NCI-H1092 treated with DMSO at 0.1 percent for 48 hours (cell line): ENCODE results near the gene GNA15.
A peak's percentile ranks its signal among the peaks of the same experiment; 100 is the strongest.

ENCODE experiments used
- DNase-seq: peaks from one replicate; lab custom pipeline; 2025; lab: John Stamatoyannopoulos, UW

GNA15 gene

DNA sequence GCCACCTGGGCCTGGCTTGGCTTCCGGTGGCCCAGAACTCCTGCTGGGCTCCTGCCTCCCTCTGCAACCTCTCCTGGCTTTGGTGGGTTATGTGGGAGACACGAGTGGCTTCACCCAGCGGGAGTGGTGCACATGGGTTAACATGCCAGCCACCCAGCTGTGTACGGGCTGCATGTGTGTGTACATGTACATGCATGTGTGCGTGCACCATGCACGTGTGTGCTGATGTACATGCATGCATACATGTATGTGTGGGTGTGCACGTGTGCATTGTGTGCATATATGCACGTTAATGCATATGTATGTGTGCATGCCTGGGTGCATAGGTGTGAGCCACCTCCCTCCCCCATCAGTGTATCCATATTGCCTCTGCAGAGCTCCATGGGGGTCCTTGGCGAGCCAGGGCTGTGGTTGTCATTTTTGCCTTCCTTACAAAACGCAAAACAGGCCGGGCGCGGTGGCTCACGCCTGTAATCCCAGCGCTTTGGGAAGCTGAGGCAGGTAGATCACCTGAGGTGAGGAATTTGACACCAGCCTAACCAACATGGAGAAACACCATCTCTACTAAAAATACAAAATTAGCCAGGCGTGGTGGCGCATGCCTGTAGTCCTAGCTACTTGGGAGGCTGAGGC is 29.2 kb upstream of the GNA15 start:
- no peak for DNase-seq

GRCh38 chr19:3107658-3108057 is 28.2 kb upstream of the GNA15 start:
- no peak for DNase-seq

DNA sequence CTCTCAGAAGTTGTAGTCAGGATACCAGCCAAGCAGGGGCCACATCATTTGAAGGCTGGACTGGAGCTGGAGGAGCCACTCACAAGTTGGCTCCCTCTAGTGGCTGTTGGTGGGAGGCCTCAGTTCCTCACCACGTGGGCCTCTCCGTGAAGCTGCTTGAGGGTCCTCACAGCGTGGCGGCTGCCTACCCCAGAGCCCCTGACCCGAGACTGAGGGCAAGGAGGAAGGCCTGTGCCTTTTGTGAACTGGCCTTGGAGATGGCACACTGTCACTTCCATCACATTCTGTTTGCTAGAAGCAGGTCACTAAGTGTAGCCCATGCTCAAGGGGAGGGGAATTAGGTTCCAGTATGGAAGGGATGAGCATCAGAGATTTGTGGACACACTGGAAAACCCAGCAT is 27.1 kb upstream of the GNA15 start:
- DNase-seq = peak; percentile 54

DNA sequence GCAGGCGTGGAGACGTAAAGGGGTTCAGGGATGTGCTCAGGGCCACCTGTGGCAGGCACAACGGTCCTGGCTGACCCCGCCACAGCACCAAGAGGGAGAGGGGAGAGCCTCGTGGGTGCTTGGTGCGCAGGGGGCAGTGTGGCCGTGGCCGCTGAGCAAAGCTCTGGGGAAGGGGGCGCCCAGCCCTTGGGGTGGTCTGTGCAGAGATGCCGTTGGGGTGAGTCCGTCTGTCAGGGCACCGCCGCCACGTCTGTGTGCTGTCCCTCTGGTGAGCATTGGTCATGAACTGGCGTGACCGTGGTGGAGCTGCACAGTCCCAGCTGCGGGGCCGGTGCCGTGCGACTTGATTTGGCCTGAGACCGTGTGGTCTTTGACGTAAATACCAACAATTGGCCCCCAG is 26.3 kb upstream of the GNA15 start:
- DNase-seq = no peak

GRCh38 chr19:3110126-3110825 is 25.6 kb upstream of the GNA15 start:
- no peak for DNase-seq

GRCh38 chr19:3111586-3112247 is 24.1 kb upstream of the GNA15 start:
- no peak for DNase-seq

GRCh38 chr19:3112375-3113099 is 23.3 kb upstream of the GNA15 start:
- DNase-seq = no peak

DNA sequence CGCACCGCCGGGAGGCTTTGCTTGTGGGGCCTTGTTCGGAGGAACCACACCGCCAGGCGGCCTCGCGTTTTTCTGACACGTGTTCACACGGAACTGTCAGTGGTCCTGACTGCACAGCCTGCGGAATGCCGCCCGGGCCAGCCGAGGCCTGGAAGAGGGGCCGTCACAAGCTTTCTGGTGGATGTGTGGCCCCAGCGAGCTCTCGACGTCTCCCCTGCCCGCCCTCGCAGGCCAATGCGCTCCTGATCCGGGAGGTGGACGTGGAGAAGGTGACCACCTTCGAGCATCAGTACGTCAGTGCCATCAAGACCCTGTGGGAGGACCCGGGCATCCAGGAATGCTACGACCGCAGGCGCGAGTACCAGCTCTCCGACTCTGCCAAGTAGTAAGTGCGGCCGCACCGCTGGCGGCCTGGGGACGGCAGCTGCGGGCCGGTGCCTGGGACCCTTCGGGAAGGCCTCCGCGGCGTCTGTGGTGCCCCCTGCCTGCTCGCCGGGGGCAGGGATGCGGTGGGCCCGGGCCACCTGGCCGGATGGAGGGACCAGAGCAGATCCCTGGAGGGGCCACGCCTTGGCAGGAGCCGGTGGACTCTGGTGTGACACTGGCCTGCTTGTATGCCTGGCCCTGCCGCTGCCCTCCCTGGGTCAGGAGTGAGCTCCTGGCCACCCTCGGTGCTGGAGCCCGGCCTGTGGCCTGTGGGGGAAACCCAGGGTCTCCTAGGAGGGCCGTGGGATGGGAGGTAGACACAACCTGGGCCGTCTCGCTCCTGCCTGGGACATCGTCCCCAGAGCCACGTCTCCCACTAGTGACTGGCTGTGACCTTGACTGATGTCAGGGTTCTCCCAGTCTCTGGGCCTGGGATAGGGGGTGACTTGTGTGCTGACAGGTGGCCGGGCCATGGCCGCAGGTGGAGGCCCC is 22.5 kb upstream of the GNA15 start:
- DNase-seq = no peak

DNA sequence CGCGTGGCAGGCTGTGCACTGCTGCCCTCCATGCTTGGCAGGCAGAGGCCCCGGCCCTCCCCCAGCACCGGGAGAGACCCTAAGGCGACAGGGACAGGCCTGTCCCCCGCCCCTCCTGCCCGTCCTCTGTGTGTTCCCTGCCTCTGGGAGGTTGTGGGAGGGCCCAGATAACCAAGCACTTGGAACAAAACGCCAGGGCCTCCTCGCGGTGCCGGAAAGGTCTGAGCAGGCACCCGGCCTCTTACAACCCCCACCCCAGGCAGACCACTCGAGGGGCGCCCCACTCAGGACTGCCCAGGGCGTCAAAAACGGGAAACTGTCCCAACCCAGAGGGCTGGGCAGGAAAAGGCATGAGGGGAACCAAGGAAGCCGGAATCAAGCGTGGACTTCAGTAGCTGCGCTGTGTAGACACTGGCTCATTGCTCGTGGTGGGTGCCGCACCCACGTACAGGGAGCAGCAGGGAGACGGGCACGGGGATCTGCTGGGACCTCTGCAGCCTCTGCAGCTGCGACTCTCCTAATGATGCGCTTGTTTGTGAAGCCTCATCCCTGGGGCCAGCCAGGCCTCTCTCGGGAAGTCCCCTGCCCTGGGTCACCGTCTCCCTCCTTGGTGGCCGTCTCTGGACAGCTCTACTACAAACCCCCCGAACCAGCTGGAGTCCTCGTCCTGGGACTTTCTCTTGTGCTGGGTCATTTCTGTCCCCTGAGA is 21.7 kb upstream of the GNA15 start:
- DNase-seq = no peak

DNA sequence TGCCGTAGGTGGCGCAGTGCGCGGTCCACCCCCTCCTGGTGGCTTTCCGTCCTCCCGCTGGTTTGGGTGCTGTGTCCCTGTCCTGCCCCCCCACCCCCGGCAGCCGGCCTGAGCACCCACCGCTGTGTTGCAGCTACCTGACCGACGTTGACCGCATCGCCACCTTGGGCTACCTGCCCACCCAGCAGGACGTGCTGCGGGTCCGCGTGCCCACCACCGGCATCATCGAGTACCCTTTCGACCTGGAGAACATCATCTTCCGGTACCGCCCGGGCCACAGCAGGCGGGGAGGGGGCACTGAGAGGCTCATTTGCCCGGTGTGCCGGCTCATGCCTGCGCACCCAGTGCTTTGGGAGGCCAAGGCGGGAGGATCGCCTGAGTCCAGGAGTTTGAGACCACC is 21.0 kb upstream of the GNA15 start:
- no peak for DNase-seq

- no peak for DNase-seq
Measured at GRCh38 chr19:3115411-3115810, 20.4 kb upstream of the GNA15 start.

DNA sequence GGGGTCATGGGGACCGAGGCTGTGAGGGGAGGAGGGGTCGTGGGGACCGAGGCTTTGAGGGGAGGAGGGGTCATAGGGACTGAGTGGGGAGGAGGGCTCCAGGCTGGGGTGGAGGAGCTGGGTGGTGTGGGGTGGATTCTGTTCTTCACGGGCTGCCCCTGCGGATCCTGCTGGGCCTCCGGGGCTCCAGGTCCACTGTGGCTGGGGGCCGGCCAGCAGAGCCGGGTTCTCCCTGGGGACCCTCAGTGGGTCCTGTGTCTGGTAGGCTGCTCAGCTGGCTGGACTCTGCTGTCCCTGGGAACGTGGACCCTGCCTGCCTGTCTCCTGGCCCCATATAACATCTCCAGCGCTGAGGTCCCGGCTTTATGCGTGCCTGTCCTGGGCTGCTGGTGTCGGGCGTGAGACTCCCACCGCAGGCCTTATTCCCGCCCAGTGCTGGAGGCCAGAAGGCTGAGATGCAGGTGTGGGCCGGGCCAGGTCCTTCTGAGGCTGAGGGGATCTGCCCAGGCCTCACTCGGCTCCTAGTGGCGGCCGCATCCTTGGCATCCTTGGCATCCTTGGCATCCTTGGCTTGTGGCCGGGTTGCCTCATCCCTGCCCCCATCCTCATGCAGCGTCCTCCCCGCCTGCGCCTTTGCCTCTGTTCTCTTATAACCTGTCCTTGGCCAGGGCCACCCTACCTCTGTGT is 19.8 kb upstream of the GNA15 start:
- DNase-seq = no peak

DNA sequence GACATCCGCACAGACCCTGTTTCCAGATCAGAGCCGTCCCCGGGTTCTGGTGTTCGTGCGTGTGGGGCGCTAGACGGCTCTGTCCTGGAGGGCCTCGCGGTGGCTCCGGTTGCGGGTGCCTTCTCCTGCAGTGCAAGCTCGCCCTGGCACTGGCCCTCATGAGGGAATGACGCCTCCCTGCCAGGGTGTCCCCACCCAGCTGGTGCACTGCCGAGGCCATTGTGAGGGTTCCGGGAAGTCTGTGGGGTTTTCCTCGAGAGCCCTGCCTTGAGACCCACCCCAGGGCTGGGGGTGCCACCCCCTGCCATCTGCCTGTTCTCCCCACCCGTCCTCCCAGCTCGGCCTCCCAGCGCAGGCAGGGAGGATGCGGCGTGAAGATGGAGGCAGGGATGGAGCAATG is 19.2 kb upstream of the GNA15 start:
- DNase-seq = no peak

- DNase-seq = no peak
Measured at GRCh38 chr19:3117716-3118115, 18.1 kb upstream of the GNA15 start.

DNA sequence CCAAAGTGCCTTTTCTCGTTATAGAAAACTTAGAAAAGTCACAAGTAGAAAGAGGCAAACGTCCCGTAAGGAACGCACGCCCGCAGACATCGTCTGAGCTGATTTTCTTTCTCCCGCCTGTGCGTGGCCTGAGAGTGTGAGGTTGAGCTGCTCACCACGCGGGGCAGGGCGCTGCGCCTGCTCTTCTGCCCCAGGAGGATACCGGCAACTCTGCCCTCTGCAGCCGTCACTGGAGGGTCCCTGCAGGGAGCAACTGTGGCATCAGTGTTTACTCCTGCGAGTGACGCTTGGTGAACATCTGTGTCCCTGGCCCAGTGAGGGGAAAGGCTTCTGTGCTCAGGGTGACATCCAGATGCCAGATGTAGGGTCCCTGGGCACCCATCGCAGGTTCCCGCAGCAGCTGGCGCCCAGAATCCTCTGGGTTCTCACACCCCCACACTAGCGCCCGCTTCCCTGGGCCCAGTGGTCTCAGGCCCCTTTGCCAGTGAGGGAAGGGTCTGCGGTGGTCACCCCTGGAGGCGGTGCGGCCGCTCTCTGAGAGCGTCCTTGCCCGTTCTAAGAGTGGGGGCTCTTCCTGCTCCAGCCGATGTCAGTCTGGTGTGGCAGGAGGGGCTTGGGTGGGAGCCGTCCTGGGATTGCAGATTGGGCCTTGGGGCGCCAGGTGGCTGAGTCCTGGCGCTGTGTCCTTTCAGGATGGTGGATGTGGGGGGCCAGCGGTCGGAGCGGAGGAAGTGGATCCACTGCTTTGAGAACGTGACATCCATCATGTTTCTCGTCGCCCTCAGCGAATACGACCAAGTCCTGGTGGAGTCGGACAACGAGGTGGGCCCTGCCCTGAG is 17.4 kb upstream of the GNA15 start:
- no peak for DNase-seq

DNA sequence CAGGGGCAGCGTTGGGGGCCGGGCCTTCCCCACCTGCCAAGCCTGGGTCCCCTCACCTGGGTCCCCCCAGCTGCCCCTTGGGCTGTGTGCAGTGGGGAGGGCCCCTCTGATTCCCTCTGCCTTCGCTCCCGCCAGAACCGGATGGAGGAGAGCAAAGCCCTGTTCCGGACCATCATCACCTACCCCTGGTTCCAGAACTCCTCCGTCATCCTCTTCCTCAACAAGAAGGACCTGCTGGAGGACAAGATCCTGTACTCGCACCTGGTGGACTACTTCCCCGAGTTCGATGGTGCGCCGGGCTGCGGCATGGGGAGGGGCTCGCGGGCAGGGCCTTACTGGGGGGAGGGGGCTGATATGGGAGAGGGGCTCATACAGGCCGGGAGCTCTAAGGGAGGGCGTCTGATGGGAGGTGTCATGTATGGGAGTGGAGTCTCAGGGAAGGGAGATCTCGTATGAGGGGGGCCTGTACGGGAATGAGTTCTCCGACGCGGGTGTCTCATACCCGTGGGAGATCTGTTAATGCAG is 16.7 kb upstream of the GNA15 start:
- DNase-seq = no peak

DNA sequence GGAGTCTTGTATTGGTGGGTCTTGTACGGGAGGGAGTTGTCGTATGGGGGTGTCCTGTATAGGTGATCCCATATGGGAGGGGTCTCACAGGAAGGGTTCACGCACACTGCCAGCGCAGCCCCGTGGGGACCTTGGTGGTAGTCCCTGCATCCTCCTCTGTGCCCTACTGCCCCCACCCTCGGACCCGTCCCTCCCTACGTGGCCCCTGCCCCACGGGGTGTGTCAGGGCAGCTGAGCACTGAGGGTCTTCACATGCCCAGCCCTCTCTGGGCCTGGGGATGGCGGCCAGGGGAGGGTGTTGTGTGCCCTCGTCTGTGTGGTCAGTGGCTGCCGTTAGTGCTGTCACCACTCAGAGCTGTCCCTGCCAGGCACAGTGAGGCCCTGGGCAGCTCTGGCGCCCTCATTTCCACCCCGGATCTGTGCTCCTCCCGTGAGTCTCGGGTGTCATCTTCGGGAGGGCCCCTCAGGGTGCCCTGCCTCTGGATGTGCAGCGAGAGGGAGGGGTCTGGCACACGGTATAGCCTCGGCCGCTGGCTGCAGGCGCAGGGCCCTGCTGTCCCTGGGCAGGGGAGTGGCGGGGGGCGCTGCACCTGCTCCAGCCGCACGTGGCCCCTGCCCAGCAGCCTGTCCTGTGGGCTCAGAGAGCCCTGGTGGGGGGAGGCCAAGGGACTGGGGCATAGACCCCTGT is 16.0 kb upstream of the GNA15 start:
- DNase-seq = no peak

- DNase-seq = no peak
Measured at GRCh38 chr19:3120611-3121276, 15.1 kb upstream of the GNA15 start.
